T-helper 2 cell treated with Interferon-gamma antibody and Interleukin-4, amounts not matched to agents 5 μg/mL and 100 μg/mL, for 36 hours (primary cell): Measurements from ENCODE around the gene TMEM203.

ENCODE experiments used
- DNase-seq: peaks from one replicate; pipeline ENCODE4 v3.0.0; 2021; ENCODE audit warnings: low spot score
- H3K27ac Mint-ChIP-seq: one replicate; pipeline ENCODE4 v1.8.0; 2021; ENCODE audit warnings: mild to moderate bottlenecking, mixed read lengths
- H3K27me3 Mint-ChIP-seq: one replicate; pipeline ENCODE4 v1.8.0; 2021; ENCODE audit warnings: low read depth, mixed read lengths
- H3K36me3 Mint-ChIP-seq: one replicate; pipeline ENCODE4 v1.8.0; 2021; ENCODE audit warnings: low read depth, mixed read lengths
- H3K4me1 Mint-ChIP-seq: one replicate; pipeline ENCODE4 v1.8.0; 2021; ENCODE audit warnings: low read depth, mixed read lengths
- H3K4me3 Mint-ChIP-seq: one replicate; pipeline ENCODE4 v1.8.0; 2022; ENCODE audit warnings: mild to moderate bottlenecking, moderate library complexity, mixed read lengths
- H3K9me3 Mint-ChIP-seq: one replicate; pipeline ENCODE4 v1.8.0; 2021; ENCODE audit warnings: mixed read lengths

Gene TMEM203

DNA sequence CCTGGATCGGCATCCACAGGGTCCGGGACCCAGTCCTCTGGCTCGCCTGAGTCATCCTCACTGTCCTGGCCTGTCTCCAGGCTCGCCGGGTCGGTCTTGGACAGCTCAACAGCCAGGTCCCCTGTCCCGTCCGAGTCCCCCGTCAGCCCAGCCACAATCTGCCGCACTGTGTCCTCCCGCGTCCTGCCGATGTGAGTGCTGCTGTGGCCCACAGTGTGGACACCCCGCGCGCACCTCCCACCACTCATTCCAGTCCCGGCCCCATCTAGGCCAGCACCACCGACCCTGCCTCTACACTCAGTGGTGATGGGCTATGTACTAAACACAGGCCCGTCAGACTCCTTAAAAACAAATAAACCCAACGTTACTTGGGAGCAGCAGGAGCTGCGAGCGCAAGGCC lies 23.8 kb downstream of the TMEM203 start:
- Mint-ChIP-seq H3K4me3 (no peak overlapping the region), H3K36me3 (peaks cover 21% of the 10 kb centered on the region), H3K9me3 (no peaks in the 10 kb centered on the region), H3K27ac (no peak overlapping the region), H3K4me1 (peaks cover under 1% of the 10 kb centered on the region), H3K27me3 (no peaks in the 10 kb centered on the region)
- no peak for DNase-seq

DNA sequence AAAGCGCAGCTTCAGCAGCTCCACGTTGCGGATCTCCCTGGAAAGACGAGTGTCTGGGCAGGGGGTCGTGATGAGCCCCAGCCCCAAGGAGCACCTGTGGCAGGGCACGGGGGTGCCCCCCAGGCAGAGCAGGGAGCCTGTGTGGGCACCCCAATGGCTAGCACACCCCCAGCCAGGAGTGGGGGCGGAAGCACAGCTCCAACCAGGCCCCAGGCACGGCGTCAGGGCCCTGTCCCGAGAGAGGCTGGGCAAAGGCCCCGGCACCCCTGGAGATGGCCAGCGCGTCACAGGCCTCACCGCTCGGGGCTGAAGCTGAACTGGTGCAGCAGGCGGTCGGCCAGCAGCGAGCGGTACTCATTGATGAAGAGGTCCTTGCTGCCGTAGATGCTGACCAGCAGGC lies 25.0 kb downstream of the TMEM203 start:
- Mint-ChIP-seq H3K27ac (no peak overlapping the region), H3K4me1 (no peaks in the 10 kb centered on the region), H3K36me3 (peaks cover 21% of the 10 kb centered on the region), H3K4me3 (no peak overlapping the region), H3K9me3 (no peaks in the 10 kb centered on the region), H3K27me3 (no peaks in the 10 kb centered on the region)
- no peak for DNase-seq

DNA sequence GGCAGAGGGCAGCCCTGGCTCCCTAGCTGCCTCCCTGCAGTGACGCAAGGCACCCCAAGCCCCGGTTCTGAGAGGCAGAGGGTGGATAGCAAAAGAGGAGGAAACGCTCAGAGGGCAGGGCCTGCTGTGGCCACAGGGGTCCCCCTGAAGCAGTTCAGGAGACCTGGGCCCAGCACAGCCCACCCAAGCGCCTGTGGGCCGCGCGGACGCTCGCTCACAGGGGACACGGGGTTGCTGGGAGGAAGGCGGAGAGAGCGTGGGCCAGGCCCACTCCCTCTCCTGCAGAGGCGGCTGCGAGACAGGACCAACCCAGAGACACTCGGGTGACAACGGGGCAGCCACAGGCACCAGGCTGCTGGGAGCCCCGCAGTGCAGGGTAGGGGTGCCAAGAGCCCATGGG lies 25.7 kb downstream of the TMEM203 start:
- no peak for DNase-seq
- Mint-ChIP-seq H3K36me3 (peaks cover 21% of the 10 kb centered on the region), H3K4me3 (no peak overlapping the region), H3K9me3 (no peaks in the 10 kb centered on the region), H3K27ac (no peak overlapping the region), H3K4me1 (no peaks in the 10 kb centered on the region), H3K27me3 (no peaks in the 10 kb centered on the region)

DNA sequence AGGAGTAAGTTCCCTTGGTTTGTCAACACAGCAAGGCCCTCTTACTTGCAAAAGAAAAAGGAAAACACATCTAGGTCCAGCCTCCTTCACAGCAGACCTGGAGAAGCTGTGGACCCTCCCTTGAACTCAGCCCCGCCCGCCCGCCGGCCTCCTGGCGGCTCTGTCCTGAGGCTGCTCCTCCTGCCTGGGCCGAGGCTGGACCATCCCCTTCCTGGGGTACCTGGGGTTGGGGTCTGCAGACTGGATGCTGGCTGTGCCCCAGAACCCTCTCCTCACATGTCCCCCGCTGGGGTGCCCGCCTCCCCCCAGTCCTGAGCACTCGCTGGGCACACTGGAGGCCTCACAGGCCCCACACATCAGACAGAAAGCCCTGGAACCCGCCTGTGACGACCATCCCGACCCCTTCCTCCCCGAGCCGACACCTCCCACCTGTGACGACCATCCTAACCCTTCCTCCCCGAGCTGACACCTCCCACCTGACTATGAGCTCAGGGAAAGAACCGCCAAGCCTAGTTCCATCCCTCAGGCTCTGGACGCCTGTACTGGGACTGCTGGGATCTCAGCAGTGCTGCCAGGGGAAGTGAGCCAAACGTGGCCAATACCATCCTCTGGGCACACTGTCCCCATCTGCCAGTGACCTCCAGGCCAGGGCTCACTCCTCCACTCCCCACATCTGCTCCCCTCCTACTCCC lies 26.4 kb downstream of the TMEM203 start:
- no peaks in the 10 kb centered on the region for H3K27me3 Mint-ChIP-seq

DNA sequence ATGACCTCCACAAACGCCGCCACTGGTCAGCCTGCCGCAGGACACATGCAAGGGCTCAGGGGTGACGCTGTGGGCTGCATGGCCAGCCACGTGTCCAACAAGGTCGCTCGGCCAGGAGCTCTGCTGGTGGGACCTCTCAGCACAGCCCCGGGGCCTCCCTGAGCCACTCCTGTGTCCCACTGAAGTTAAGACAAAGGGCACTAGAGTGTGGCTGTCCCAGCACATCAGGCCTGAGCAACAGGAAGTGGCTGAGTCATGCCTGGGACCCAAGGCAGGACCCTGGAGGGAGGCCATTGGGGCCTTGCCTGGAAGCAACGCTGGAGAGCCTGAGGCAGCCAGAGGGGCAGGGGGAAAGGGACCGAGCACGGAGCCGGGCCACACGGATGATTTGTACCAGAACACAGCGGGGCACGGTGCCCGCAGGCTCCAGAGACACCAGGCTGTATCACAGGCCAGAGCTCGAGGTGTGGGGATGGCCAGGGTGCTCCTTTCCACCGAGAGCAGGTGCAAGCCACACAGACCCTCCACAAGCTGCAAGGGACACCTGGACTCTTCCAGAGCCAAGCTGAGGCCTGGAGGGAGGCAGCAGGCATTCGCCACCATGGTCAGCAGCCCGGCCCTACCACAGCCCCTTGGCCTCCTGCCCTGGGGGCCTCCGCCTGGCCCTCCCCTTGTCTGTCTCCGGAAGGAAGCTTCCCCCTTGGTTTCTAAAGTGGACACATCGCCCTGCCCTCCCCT lies 27.1 kb downstream of the TMEM203 start:
- H3K4me3 Mint-ChIP-seq, result no peak overlapping the region
- H3K9me3 Mint-ChIP-seq, result no peaks in the 10 kb centered on the region
- H3K27ac Mint-ChIP-seq, result no peak overlapping the region
- DNase-seq, result no peak
- peaks cover 2% of the 10 kb centered on the region for H3K27me3 Mint-ChIP-seq
- peaks cover 12% of the 10 kb centered on the region for H3K36me3 Mint-ChIP-seq
- no peaks in the 10 kb centered on the region for H3K4me1 Mint-ChIP-seq

More for the DNA sequence above, 26.4 kb downstream of the TMEM203 start:
- Mint-ChIP-seq H3K9me3 (no peaks in the 10 kb centered on the region), H3K4me1 (no peaks in the 10 kb centered on the region), H3K27ac (no peak overlapping the region), H3K4me3 (no peak overlapping the region), H3K36me3 (peaks cover 16% of the 10 kb centered on the region)
- no peak for DNase-seq

DNA sequence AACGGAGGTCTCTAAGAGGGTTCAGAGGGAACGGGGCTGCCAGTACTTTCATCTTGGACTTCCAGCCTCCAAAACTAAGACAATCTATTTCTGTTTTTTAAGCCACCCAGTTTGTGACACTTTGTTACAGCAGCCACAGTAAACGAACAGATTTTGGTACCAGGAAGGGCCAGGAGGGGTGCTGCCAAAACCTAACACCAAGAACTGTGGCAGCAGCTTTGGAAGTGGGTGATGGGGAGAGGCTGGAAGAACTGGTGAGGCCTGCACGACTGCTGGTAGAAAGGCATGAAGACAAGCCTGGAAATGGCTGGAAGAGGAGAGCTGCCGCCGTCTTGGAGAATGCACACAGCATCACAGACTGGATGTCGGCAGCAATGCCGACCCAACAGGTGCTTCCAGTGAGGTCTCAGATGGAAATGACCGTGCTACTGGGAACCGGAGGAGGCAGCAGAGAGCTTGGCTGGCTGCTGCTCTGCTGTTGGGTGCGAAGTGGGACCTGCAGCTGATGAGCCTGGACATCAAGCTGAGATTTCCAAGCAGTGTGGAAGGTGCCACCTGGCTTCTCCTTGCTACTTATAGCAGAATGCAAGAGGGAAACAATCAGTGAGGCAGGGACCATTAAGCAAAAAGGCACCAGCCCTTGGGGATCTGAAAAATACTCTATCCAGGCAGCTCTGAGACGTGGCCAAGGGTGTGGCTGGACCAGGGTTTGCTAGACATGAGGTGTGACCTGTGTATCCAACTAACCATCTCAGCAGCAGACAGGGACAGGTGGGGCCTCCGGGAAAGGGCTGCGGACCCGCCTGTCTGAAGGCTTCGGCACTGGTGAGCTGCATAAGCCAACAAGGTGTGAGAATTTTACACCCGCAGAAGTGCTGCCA lies 28.9 kb downstream of the TMEM203 start:
- no peak for DNase-seq
- H3K4me3 Mint-ChIP-seq, result no peak overlapping the region
- peaks cover 9% of the 10 kb centered on the region for H3K27me3 Mint-ChIP-seq
- no peaks in the 10 kb centered on the region for H3K4me1 Mint-ChIP-seq
- no peaks in the 10 kb centered on the region for H3K9me3 Mint-ChIP-seq
- H3K27ac Mint-ChIP-seq, result no peak overlapping the region
- H3K36me3 Mint-ChIP-seq, result peaks cover 4% of the 10 kb centered on the region

DNA sequence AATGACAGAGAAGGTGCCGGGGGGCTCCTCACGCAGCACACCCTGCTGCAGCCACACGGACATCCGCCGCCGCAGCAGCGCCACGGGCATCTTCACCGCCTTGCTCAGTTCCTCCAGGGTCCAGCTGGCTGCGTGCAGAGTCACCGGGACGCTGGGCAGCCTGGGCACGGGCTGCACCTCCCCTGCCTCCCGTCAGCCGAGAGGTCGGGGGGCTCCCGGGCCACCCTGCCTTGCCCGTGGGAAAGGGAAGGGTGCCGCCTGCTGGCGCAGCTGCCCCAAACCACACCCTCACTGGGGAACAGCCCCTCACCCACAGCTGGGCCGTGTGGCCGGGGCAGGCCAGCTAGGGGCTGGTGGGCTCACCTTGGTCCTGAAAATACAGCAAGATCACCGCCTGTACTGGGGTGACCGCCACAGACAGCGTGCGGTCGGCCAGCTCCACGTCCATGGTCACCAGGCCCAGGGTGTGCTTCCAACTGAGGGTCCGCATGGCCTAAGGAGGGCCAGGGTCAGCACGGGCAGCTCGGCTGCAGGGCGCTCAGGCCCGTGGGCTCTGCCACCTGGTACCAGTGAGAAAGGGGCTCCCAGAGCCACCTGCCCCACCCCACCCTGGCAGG lies 30.0 kb downstream of the TMEM203 start:
- no peaks in the 10 kb centered on the region for H3K9me3 Mint-ChIP-seq
- no peak overlapping the region for H3K27ac Mint-ChIP-seq
- DNase-seq, result no peak
- peaks cover 4% of the 10 kb centered on the region for H3K36me3 Mint-ChIP-seq
- H3K4me3 Mint-ChIP-seq, result no peak overlapping the region
- peaks cover 17% of the 10 kb centered on the region for H3K27me3 Mint-ChIP-seq
- H3K4me1 Mint-ChIP-seq, result no peaks in the 10 kb centered on the region

DNA sequence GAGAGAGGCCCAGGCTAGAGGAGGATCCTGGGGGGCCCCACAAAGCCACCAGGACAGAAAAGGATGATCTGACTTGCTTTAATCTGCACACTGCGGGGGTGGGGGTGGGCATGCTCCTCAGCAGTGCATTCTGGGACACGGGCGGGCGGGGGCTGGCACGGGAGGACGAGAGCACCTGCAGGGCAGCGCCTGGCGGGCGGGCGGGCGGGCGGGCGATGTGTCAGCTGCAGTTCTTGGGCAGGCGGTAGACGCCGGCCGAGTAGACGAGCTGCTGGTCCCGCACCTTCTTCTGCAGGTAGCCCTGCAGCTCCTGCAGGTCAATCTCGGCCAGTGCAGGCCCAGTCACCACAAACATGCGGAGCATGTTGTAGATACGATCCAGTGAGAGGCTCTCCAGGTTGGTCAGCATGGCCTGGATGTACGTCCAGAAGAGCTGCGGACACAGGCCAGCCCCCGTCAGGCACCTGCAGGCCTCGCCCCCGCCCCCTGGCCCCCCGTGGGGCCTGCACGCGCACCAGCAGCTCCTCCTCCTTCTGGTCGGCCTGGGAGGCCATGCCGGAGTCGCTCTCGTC lies 30.6 kb downstream of the TMEM203 start:
- no peak for DNase-seq
- Mint-ChIP-seq H3K4me1 (no peaks in the 10 kb centered on the region), H3K27me3 (peaks cover 22% of the 10 kb centered on the region), H3K4me3 (no peak overlapping the region), H3K36me3 (peaks cover 4% of the 10 kb centered on the region), H3K9me3 (no peaks in the 10 kb centered on the region), H3K27ac (no peak overlapping the region)

DNA sequence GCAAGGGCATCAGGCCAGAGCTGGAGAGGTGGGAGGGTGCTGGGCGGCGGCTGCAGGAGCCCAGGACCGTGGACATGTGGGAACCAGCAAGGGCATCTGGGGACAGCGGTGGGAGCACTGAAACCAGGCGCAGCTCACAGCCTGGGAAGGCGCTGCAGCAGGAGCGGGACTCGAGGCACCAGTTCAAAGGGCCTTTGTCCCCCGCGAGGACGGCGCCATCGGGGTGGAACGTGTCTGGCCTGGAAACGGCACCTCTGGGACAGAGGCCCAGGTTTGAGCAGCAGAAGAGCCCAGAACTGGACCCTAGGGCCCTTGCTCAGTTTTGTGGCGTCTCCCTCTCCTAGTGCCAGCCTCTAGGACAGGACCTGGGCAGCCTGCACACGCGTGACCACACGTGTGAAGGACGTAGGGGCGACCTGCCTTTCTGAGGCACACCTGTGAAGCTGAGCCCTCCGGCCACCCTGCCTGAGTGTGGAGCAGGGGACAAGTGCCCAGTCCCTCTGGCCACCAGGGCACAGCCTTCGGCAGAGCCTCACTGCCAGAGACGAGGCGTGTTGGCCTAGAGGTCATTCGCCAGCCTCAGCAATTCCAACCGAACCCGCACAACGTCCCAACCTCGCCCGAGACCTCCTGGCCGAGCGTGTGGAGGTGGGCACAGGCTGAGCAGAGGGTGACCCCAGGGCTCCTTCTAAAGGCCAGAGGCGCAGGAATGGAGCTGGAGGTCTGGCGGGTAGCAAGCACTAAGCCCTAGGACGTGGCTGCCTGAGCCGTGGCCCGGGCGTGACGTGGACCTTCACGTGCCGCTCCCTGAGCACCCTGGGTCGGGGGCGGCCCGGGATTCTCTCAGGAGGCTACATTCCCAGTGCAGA lies 31.4 kb downstream of the TMEM203 start:
- H3K27ac Mint-ChIP-seq, result no peak overlapping the region
- no peak for DNase-seq
- peaks cover 22% of the 10 kb centered on the region for H3K27me3 Mint-ChIP-seq
- no peaks in the 10 kb centered on the region for H3K4me1 Mint-ChIP-seq
- H3K4me3 Mint-ChIP-seq, result no peak overlapping the region
- H3K9me3 Mint-ChIP-seq, result no peaks in the 10 kb centered on the region
- peaks cover 4% of the 10 kb centered on the region for H3K36me3 Mint-ChIP-seq

DNA sequence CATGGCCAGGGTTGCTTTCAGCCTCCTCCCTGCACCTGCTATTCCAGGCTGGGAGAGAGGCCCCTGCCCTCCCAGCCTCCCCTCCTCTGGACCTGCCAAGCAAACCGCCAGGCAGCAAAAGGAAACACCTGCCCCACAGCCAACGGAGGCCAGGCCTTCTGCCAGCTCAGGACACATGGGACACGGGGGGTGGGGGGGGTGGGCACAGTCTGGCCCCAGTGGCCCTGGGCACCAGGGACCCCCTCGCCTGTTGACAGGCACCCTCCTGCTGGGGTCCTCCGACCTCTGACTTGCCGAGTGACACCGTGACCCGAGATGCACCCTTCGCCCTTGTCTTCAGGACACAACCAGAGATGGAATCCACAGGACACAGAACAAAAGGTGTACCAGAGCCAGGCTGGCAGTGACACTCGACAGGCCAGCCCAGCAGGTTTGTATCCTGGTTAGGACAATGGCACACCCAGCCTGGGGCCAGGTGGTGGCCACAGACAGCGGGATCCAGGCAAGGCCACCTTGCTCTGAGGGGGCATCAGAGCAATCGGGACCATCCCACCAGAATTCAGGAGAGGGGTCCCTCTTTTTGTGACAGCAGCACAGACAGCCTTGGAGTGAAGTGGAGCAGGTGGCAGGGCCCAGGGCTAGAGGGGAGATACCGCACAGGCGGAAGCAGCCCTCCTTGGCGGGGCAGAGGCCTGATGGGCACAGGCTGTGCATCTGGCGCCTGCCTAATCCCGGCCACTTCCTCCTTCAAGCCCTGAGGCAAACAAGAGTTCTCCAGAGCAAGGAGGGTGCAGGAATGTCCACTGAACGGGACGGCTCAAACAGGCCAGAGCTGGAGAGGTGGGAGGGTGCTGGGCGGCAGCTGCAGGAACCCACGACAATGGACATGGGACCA lies 32.3 kb downstream of the TMEM203 start:
- no peak overlapping the region for H3K27ac Mint-ChIP-seq
- no peak for DNase-seq
- peaks cover 4% of the 10 kb centered on the region for H3K36me3 Mint-ChIP-seq
- no peaks in the 10 kb centered on the region for H3K9me3 Mint-ChIP-seq
- H3K4me3 Mint-ChIP-seq, result no peak overlapping the region
- H3K4me1 Mint-ChIP-seq, result no peaks in the 10 kb centered on the region
- peaks cover 24% of the 10 kb centered on the region for H3K27me3 Mint-ChIP-seq

DNA sequence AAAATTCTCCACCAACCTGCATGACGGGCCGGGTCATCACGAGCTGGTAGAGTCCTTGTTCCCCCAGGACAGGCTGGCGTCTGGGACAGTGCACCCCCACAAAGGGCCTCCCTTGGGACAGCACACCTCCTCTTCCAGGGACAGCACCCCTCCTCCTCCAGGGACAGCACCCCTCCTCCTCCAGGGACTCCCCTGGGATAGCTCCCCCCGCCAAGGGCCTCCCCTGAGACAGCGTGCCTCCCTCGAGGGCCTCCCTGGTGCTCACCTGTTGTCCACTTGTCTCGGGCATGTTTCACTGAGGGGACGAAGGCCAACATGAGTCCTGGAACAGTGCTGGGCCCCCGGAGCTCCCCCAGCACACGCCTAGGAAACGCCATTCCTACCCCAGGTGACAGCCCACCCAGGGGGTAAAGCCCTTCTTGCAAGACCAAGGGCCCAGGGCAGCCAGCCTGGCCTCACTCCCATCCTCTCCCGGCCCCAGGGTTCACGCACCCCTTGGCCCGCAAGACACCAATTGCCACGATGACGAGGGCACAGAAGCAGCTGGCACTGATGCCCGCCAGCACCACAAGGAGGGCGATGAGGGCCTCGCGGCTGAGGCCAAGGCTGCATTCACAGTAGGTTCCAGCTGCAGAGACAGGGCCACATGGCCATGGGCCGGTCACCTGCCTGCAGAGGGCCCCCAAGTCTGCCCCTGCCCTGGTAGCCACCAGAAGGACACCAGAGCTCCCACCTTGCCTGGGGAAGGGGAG lies 34.1 kb downstream of the TMEM203 start:
- H3K27ac Mint-ChIP-seq, result no peak overlapping the region
- no peaks in the 10 kb centered on the region for H3K9me3 Mint-ChIP-seq
- peaks cover 31% of the 10 kb centered on the region for H3K27me3 Mint-ChIP-seq
- no peaks in the 10 kb centered on the region for H3K4me1 Mint-ChIP-seq
- H3K36me3 Mint-ChIP-seq, result no peaks in the 10 kb centered on the region
- DNase-seq, result no peak
- no peak overlapping the region for H3K4me3 Mint-ChIP-seq
